ENCODE measurements around the gene ABCA9.

ABCA9 gene

DNA sequence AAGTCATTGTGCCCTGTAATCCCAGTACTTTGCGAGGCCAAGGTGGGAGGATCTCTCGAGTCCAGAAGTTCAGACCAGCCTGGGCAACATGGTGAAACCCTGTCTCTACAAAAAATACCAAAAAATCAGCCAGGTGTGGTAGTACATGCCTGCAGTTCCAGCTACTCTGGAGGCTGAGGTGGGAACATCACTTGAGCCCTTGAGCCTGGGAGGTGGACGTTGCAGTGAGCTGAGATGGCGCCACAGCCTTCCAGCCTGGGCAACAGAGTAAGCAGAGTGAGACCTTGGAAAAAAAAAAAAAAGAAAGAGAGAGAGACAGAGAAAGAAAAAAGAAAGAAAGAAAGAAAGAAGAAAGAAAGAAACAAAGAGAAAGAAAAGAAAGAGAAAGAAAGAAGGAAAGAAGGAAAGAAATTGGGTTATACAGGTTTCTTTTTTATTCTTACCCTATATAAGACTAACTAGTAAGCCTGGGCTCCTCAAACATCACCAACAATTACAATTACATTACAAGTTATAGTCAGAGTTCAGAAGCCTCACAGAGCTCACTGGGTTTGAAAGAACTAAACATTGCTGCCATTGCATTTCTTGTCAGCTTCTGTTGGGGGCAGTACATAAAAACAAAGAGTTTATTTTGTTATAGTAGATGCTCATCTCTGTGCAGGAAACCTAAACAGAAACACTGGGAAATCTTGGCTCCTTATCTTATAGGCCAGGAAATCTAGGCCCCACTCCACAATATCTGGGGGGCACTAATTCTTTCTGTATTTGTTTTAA is 6.7 kb upstream of the ABCA9 start:
- DNase-seq (ENCODE audit: low spot score), result no peak

DNA sequence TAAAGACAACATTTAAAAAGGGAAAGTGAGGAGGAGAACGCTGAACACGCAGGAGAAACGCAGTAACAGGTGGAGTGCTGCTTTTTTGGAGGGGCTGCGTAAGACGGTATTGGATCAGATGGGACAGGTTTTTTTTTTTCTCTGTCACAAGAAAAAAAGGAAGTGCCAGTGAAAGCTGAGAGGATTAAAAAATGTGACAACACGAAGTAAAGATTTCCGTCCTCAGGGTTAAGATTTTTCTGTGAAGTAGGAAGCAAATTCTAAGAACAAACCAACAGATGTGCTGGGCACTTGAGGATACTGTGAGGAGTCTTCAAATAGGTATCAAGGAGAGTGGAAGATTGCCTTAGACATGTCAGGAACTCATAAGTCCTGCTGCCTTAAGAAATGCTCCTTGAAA is 5.8 kb upstream of the ABCA9 start:
- DNase-seq (ENCODE audit: low spot score), result no peak

DNA sequence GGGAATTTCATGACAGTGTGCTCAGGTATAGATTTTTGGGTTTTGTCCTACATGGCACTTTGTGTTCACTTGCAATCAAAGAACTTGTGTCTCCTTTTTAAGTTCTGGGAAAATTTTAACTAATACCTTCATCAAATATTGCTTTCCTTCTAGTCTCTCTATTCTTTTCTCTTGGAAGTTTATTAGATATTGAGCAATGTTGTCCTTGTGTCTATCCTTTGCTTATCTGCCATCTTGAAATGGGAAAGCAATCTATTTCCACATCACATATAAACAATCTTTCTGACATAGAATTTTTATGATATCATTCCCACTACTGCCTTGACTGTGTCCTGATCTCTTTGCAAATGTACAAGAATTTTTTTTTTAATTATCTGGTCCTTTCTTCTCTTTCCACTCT is 4.4 kb upstream of the ABCA9 start:
- no peak for DNase-seq (ENCODE audit: low spot score)

DNA sequence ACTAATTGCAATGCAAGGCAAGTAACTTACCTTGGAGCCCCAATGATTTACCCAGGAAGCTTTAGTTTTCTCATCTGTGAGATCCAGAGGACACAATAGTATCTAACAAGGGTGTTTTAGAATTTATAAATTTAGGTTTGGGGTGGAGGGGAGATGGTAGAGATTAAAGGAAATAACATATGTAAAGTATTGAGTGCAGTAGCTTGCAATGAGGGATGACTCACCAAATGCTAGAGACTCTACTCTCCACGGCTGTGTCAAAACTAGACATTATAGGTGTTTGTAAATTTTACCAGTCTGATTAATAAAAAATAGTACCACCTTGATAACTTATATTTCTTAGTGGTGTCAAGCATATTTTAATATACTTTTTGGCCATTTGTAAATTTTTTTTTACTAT is 3.7 kb upstream of the ABCA9 start:
- DNase-seq (ENCODE audit: low spot score), result no peak

DNA sequence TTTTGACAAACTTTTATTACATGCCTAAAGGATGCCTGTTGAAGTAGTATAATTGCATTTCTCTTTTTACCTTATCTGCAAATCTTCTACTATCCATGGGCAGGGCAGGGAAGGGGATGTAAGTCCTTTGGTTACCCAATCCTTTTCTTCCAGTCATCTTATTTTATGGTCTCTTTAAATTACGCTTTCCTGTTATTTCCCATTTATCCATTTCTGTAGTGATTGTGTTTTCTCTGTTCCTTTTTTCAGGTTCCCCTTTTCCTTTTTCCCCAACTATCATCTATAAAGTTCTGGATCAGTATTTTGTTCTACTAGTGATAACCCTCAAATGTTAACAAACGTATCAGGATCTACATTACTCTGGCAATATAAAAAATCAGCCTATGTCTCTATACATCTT is 3.3 kb upstream of the ABCA9 start:
- DNase-seq (ENCODE audit: low spot score), result no peak

DNA sequence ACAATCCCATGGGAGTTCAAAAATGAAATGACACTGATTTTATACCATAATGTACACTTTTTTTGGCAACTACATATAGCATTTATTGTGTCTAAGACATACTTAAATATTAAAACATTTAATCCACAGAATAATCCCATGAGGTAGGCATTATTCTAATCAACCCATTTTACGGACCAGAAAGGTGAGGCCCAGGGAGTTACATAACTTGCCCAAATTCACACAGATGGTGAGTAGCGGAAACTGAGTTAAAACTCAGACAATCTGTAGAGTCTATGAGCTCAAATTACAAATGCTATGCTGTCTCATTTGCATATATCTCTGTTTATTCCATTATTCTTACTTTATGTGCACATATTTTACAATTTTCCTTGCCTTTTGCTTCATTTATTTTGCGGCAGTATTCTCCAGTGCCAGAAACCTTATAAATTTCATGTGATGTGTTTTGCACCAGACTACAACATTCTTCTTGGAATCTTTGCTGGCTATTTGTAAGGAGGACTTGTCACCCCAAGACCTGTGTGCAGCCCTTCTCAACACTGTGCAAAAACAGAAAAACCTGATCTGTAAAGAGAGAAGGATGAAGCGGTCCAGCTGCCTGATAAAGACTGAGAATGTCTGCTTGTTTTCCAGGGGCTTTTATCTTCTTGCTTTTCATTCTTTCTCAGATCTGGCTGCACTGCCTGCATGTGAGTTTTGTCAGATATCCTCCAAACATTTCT is 2.3 kb upstream of the ABCA9 start:
- DNase-seq (ENCODE audit: low spot score), result no peak

DNA sequence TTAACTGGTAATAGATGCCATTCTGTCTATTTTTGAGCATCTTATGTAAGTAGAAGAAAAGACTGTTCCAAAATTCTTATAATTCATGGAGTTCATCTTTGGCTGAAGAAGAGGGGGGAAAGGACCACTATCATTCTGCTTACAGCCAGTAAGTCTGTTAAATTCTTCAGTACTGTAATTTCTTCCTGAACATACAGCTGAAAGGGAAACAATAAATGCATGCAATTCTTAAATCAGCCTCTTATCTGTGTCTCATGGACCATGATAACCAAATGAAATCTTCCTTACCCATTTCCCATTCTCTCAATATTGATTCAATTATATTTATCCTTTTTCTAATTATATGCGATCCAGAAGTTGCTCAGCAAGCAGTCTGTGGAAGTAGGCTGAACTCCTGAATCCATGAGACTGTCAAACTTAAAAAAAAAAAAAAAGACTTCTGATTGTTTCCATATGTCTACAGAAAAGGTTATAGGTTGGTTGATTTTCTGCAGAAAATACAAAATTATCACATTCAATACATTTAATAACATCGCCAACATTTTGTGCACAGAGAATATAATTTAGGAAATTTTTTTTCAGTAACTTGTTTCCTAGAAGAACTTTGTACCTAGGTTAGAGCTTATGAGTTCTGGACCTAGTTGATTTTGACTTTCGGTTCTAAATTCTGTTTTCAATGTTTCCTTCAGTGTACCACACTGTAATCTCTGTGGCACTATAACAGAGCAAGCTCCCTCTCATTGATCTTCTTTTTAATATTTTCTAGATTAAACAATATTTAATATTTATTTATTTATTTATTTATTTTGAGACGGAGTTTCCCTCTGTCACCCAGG is 1.2 kb upstream of the ABCA9 start:
- no peak for DNase-seq (ENCODE audit: low spot score)

DNA sequence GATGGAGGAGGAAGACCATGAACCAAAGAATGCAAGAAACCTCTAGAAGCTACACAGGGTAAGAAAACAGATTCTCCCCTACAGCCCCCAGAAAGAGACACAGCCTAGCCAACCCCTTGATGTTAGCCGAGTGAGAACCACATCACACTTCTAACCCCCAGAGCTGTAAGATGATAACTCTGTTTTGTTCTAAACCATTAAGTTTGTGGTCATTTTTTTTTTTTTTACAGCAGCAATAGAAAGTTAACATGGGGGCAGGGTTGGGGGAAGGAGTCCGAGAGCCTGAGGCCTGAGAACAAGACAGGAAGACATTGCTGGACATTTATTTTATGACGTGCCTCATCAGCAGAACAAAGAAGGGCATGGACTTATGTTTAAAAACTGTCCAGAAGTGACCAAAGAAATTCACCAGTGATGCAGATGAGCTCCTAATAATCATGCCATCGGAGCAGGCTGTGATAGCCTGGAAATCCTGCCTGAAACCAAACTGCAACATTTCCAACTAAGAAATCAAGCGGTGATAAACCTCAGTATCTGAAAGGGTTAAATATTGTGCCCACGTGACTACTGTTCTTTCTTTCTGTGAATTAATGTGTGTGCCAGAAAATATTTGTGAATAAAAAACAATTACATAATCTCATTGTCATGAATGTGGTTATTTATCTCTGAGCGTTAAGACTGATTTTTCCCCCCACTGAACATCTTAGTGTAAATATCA is 1.1 kb downstream of the ABCA9 start:
- no peak for DNase-seq (ENCODE audit: low spot score)

DNA sequence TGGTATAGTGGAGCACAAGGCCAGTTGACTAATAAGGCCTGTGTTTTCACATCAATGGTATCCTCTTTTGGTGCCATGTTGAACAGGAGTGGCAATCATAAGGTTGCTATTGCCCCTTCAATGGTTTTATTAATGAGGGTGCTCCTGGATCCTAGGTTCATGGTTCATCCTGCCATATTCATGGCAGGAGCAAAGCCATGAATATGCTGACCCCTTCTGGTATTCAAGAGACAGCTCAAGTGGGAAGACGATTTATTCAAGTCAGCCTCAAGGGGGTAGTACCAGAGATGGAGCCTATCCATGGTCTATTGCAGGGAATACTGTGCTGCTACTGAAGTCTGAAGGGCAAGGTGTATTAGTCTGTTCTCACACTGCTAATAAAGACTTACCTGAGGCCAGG is 2.6 kb downstream of the ABCA9 start:
- no peak for DNase-seq (ENCODE audit: low spot score)

DNA sequence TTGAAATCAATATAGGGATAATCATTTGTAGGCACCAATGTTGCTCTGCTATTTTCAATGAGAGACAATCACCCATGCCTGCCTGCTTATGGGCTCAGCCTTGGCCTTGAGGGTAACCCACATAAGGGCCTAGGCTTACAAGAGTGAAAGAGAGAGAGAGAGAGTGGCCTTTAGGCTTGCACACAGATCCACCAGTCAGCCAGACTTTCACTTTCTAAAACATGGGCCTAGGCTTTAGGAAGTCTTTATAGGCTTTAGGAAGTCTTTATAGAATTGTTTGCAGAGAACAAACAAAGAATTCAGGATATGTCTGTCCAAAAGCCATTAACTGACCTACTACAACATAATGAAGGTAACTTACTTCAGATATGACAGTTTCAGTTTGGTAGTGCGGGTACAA is 3.4 kb downstream of the ABCA9 start:
- no peak for DNase-seq (ENCODE audit: low spot score)

DNA sequence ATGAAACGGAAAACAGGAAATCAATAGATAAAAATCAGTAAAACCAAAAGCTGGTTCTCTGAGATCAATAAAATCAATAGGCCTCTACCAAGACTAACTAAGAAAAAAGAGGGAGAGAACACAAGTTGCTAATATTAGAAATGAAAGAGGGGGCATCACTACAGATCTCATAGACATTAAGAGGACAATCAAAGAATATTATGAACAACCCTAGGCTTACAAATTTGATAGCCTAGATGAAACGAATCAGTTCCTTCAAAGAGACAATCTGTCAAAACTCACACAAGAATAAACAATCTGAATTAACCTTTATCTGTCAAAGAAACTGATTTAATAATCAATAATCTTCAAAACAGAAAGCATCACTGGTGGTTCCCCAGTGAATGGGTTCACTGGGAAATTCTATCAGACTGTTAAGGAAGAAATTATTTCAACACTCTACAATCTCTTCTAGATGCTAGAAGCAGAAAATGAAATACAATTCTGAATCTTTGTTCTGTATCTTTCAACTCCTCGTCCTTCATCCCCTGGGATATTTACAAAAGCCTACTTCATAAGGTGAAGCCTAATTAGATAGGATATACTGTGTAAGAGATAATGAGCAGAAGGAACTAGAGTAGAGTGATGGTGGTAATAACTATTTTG is 4.4 kb downstream of the ABCA9 start:
- DNase-seq (ENCODE audit: low spot score), result no peak

DNA sequence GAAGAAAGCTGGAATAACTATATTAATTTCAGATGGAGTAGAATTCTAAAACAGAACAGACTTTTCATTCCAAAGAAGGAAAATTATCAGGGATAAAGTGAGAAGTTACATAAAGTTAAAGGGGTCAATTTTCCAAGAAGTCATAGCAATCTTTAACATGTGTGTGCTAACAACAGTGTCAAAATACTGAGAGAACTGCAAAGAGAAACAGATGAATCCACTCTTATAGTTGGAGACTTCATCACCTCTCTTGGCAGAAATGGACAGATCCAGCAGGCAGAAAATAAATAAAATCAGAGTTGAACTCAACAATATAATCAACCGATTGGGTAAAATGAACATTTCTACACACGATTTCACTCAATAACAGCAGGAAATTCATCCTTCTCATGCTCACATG is 5.4 kb downstream of the ABCA9 start:
- DNase-seq (ENCODE audit: low spot score), result no peak

DNA sequence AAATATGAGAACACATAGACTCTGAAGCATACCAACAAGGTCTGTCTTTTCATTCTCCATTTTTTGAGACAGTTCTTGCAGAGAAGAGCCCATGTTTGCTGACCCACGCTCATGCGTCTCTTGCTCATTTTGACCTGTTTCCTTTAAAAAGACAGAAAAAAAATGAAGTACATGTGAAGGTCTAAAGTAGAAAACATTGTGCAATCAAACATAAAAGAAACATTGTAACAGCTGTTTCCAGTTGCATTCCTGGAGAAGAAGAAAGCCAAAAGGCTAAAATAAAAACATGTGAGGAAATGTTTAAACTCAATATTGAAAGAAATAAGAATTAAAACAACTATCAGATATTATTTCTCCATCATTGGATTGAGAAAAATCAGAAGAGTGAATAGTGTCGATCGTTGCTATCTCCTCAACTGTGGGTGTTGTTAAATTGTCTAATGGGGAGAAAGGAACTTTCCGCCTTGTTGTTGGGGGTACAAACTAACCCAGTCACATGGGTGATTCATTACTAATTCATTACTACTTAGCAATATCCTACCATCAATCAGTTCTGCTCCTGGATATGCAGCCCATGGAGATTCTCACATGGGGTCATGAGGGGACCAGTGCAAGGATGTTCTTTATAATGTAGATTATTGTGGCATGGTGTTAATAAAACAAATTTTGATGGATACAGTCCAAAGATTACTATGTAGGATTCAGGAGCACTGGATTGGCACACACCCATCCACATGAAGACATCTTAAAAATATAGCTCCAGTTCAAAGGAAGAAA is 9.5 kb downstream of the ABCA9 start:
- DNase-seq (ENCODE audit: low spot score), result peak; percentile 22

DNA sequence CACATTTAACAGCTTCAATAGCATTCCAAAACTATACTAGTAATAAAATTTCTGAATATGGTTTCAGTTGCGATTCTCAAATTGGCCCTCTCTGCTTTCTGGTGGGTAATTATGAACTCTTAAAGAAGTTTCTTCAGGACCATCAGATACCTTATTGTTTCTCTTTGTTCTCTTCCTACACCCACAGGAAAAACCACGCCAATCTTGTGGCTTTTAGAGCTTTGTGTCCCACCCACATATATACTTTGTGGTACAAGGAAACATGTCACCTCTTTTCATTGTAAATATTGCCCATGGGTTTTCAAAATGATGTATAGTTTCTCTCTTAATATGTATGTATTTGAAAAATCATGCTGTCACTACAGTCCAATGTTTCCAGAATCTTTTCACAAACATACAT is 12.1 kb downstream of the ABCA9 start:
- DNase-seq (ENCODE audit: low spot score), result no peak

DNA sequence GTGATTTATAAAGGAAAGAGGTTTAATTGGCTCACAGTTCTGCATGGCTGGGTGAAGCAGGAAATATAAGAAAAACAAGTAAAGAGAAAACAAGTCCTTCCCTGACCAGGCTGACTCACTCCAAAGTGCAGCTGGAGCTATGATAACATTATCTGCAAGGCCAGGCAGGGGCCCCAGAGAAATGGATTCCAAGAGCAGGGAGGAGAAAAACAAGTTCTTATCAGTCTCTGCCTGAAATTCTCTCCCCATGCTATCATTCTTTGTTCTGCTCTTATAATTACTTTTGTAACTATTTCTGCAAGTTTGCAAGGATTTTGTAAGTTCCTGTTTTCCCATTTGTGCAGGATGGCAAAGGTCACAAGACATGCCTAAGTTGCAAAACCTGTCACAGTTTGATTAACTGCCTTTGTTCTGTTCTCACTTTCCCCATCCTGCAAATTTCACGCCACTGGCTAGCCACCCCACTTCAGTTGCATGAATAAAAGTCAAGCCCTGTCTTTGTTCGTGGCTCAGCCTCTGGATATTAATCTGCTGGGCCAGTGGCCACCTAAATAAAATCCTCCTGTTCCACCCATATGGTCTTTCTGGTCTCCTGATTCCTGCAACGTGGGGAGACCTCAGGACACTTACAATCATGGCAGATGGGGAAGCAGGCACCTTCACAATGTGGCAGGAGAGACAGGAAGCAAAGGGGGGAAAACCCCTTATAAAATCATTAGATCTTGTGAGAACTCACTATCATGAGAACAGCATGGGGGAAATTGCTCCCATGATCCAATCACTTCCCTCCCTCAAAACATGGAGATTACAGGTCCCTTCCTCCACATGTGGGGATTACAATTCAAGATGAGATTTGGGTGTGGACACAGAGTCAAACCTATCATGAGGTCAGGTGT is 13.1 kb downstream of the ABCA9 start:
- DNase-seq (ENCODE audit: low spot score), result peak; percentile 40

DNA sequence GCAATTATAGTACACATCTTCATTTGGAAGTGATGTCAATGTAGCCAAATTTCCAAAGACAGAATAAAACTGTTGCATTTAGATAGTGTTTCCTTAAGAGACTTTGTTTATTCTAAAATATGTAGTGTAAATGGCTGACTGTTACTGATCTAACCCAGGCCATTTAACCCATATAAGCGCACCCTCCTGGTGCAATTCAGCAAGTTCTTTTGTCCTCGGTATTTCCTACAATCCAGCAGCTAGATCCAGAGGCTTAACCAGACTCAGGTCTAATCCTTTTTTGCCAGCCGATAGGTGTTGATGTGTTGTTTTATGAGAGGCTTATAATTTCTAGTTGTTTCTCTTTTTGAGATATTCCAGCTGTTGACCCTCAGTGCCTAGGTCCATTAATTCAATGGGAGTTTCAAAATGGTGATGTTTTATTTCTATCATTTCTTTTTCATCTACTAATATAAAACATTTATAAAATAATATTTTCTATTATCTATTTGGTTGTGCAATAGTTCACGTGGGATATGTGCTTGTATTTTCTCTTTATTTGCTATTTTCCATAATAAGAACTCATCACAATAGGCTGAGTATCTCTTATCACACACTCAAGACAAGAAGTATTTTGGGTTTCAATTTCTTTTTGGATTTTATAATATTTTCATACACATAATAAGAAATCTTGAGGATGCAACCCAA is 14.5 kb downstream of the ABCA9 start:
- DNase-seq (ENCODE audit: low spot score), result no peak

DNA sequence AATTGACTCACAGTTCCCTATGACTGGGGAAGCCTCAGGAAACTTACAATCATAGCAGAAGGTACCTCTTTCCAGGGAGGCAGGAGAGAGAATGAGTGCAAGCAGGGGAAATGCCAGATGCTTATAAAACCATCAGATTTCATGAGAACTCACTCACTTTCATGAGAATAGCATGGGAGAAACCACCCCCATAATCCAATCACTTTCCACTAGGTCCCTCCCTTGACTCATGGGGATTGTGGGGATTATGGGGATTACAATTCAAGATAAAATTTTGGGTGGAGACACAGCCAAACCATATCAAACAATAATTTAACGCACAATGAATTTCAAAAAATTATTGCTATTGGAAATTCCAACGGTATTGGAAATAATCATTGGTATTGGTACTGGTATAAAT is 15.1 kb downstream of the ABCA9 start:
- DNase-seq (ENCODE audit: low spot score), result no peak

DNA sequence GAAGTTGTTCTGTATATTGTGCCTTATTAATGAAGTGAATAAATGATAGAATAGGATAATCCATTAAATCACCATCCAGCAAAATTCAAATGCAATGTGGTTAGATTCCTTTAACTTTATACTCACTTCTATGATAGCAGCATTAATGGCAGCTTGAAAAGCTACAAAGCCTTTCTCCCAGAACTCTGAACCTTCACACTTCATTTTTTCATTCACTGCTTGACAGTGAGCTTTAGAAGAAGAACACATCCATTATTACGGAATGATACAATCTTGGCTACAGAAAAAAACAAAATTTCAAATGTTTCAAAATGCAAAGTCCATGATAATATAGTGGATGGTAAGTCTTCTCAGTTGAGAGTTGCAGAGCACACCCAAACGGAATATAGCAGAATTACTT is 16.4 kb downstream of the ABCA9 start:
- no peak for DNase-seq (ENCODE audit: low spot score)

DNA sequence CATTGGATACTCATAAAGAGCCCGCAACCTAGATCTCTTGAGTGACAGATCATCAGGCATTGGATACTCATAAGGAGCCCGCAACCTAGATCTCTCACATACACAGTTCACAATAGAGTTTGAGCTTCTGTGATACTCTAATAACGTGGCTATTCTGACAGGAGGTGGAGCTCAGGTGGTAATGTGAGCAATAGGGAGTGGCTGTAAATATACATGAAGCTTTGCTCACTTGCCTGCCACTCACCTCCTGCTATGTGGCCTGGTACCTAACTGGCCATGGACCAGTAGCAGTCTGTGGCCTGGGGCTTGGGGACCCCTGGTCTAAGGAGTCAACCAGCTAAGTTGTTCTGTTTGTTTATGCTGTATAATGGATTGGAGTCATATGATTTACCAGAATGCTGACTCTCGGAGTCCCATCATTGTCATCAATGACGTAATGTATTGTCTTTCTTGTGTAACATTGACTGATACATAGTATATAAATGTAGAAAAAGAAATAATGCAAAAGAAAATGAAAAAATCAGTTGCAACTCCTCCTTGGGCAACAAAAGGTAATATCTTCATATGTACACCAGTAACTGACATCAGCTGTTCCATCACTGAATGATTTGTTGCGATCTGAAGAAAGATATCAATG is 17.5 kb downstream of the ABCA9 start:
- no peak for DNase-seq (ENCODE audit: low spot score)

All from AG20443 (cell line).